CD4-positive, alpha-beta memory T cell (primary cell): ENCODE measurements around the gene ADCY1. TPM values are rescaled to one million over a fixed set of nuclear protein-coding genes. Genes with fewer than 3 reads are reported as not detected.

Experiments
- CTCF ChIA-PET: fragments of 350-600 bp; sonication (Branson Sonifier 250); formaldehyde crosslinking; loops from one replicate; lab custom pipeline; 2021; ENCODE audit warnings: inconsistent platforms; ENCODE audit not compliant: partially characterized antibody; lab: Charles Lee
- POLR2A ChIA-PET: fragments of 350-600 bp; sonication (Branson Sonifier 250); formaldehyde crosslinking; loops from one replicate; lab custom pipeline; 2021; ENCODE audit not compliant: partially characterized antibody; lab: Charles Lee
- DNase-seq, 5 donors: peaks; one replicate each; pipeline versions ENCODE4 v3.0.0 to v3.0.0-alpha.2; 2020 to 2022; ENCODE audit warnings: mixed read lengths in 1 of 5
- H3K27ac ChIP-seq: one replicate; pipeline ENCODE4 v1.7.0; 2013; ENCODE audit warnings: low read depth, low read length
- H3K27me3 ChIP-seq: 2 replicates; pipeline ENCODE4 v1.7.0; 2013; ENCODE audit warnings: mild to moderate bottlenecking, low read length, moderate library complexity; ENCODE audit not compliant: insufficient read depth
- H3K36me3 ChIP-seq: 2 replicates; pipeline ENCODE4 v1.7.0; 2013; ENCODE audit warnings: mild to moderate bottlenecking, low read length, moderate library complexity; ENCODE audit not compliant: insufficient read depth
- H3K4me1 ChIP-seq: 2 replicates; pipeline ENCODE4 v1.7.0; 2013; ENCODE audit warnings: mild to moderate bottlenecking, low read length, moderate library complexity; ENCODE audit not compliant: insufficient read depth
- H3K4me3 ChIP-seq, 2 donors: one replicate each; pipeline ENCODE4 v1.7.0; 2013; ENCODE audit warnings: low read length in 2 of 2, mild to moderate bottlenecking in 1 of 2
- H3K9me3 ChIP-seq, 2 donors: one replicate each; pipeline ENCODE4 v1.7.0; 2013; ENCODE audit warnings: low read length in 2 of 2, control low read depth in 1 of 2; ENCODE audit not compliant: control insufficient read depth in 1 of 2
- H3K27ac Mint-ChIP-seq, 7 donors: one replicate each; pipeline ENCODE4 v1.8.0; 2020 to 2021; ENCODE audit warnings: mixed read lengths in 7 of 7, mild to moderate bottlenecking in 6 of 7, inconsistent platforms in 3 of 7, moderate library complexity in 3 of 7
- H3K27me3 Mint-ChIP-seq, 2 donors: one replicate each; pipeline ENCODE4 v1.8.0; 2020 to 2021; ENCODE audit warnings: mixed read lengths in 2 of 2
- H3K36me3 Mint-ChIP-seq, 2 donors: one replicate each; pipeline ENCODE4 v1.8.0; 2020 to 2021; ENCODE audit warnings: mixed read lengths in 2 of 2, inconsistent platforms in 1 of 2, mild to moderate bottlenecking in 1 of 2
- H3K4me1 Mint-ChIP-seq, 4 donors: one replicate each; pipeline ENCODE4 v1.8.0; 2020 to 2021; ENCODE audit warnings: mixed read lengths in 4 of 4, mild to moderate bottlenecking in 1 of 4
- H3K4me3 Mint-ChIP-seq, 8 donors: one replicate each; pipeline ENCODE4 v1.8.0; 2020 to 2021; ENCODE audit warnings: mixed read lengths in 8 of 8, mild to moderate bottlenecking in 7 of 8, moderate library complexity in 6 of 8, inconsistent platforms in 3 of 8
- H3K9me3 Mint-ChIP-seq, 8 donors: one replicate each; pipeline ENCODE4 v1.8.0; 2020 to 2021; ENCODE audit warnings: mixed read lengths in 8 of 8, mild to moderate bottlenecking in 5 of 8, inconsistent platforms in 3 of 8, moderate library complexity in 1 of 8
- intact Hi-C: fragments of 100-400 bp; cut with micrococcal nuclease; formaldehyde crosslinking; loops from one replicate; pipeline ENCODE4 v1.15.1; 2023
- polyA plus RNA-seq, 2 donors: library from polyadenylated mRNA; unstranded; fragments of 300-500 nt; fragmentation: Illumina TruSeq; gene quantifications; one replicate each; pipeline ENCODE4 v1.2.3, GENCODE V29; 2021
- total RNA-seq, 2 experiments: library from RNA; stranded (reverse); gene quantifications; one replicate each; pipeline ENCODE4 v1.2.3, GENCODE V29; 2021

The ADCY1 gene
- total and polyA plus RNA-seq, 4 experiments from 2014 or later = 0.02 TPM; not detected in 3

DNA sequence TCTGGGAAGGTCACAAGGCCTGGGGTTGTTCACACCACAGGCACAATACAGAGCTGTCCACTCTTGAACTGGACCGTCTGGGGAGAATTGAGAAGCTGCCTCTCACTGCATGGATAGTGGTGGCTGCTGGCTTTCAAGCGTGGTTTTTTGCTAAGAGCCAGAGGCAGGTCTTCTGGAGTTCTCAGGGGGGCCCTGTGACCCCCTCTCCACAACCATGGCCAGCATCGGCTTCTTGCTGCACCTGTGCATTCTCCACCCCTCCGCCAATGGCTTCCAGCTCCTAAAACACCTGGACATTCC, 140.3 kb downstream of the ADCY1 start:
- intact Hi-C loops = no loop called here
- H3K4me3 ChIP-seq = no peak overlapping the region
- H3K4me3 Mint-ChIP-seq = no peak overlapping the region

GRCh38 chr7:45715471-45716352, 141.5 kb downstream of the ADCY1 start:
- Histone ChIP-seq H3K9me3 (no peaks in the 10 kb centered on the region), H3K27ac (no peak overlapping the region), H3K4me3 (no peak overlapping the region), H3K27me3 (no peaks in the 10 kb centered on the region), H3K36me3 (no peaks in the 10 kb centered on the region), H3K4me1 (no peaks in the 10 kb centered on the region)
- POLR2A ChIA-PET = no interaction called here
- Mint-ChIP-seq H3K36me3 (no peaks in the 10 kb centered on the region), H3K27ac (no peak overlapping the region), H3K4me3 (no peak overlapping the region), H3K4me1 (no peaks in the 10 kb centered on the region), H3K27me3 (peaks cover 0 to 3% of the 10 kb centered on the region in 2 donors), H3K9me3 (no peaks in the 10 kb centered on the region)
- no peak for DNase-seq
- CTCF ChIA-PET = no interaction called here
- intact Hi-C loops = no loop called here

More for the DNA sequence above, 140.3 kb downstream of the ADCY1 start:
- ChIA-PET CTCF (no interaction called here), POLR2A (no interaction called here)
- Histone ChIP-seq H3K36me3 (no peaks in the 10 kb centered on the region), H3K4me1 (no peaks in the 10 kb centered on the region), H3K27me3 (no peaks in the 10 kb centered on the region), H3K27ac (no peak overlapping the region), H3K9me3 (no peaks in the 10 kb centered on the region)
- peaks cover 0 to 3% of the 10 kb centered on the region in 2 donors for H3K27me3 Mint-ChIP-seq
- H3K4me1 Mint-ChIP-seq = no peaks in the 10 kb centered on the region
- DNase-seq = no peak
- no peaks in the 10 kb centered on the region for H3K36me3 Mint-ChIP-seq
- no peak overlapping the region for H3K27ac Mint-ChIP-seq
- no peaks in the 10 kb centered on the region for H3K9me3 Mint-ChIP-seq

DNA sequence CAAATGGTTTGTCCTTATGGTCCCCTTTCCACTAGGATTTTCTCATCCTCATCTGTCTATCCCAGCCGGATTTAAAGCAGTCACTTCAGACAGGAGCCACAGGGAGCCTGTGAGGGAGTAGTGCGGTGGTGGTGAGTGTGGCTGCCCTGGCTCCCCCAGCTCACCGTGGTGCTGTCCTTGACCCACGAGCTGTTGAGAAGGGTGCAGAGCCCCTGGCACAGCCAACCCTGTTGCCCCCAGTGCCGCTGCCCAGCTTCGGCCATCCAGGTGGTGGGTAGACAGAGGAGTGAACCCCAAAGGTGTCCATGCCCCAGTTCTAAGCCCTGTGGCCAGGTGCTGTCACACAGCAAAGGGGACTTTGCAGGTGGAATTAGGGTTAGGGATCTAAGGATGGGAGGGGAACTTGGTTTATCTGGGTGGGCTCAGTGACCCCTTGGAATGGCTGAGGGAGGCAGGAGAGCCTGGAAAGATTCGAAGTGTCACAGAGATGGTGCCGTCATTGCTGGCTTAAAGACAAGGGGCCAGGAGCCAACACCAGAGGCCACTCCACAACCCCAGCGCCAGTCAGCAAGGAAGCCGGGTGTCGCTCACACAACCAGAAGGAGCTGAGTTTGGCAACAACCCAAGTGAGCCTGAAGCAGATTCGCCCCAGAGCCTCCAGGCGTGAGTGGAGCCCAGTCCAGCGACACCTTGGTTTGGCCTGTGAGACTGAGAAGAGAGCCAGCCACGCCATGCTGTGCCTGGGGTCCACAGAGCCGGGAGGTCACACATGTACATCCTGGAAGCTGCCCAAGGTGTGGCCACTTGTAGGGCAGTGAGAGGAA, 142.4 kb downstream of the ADCY1 start:
- ChIA-PET CTCF (no interaction called here), POLR2A (no interaction called here)
- Mint-ChIP-seq H3K9me3 (no peaks in the 10 kb centered on the region), H3K27me3 (peaks cover 0 to 3% of the 10 kb centered on the region in 2 donors), H3K27ac (no peak overlapping the region), H3K36me3 (no peaks in the 10 kb centered on the region), H3K4me3 (no peak overlapping the region), H3K4me1 (no peaks in the 10 kb centered on the region)
- DNase-seq = no peak
- H3K4me3 ChIP-seq = no peak overlapping the region
- no peaks in the 10 kb centered on the region for H3K36me3 ChIP-seq
- intact Hi-C loops = no loop called here
- no peaks in the 10 kb centered on the region for H3K4me1 ChIP-seq
- no peaks in the 10 kb centered on the region for H3K9me3 ChIP-seq
- H3K27me3 ChIP-seq = no peaks in the 10 kb centered on the region
- H3K27ac ChIP-seq = no peak overlapping the region

GRCh38 chr7:45717537-45718235, 143.5 kb downstream of the ADCY1 start:
- intact Hi-C loops = no loop called here
- Histone ChIP-seq H3K36me3 (no peaks in the 10 kb centered on the region), H3K27ac (no peak overlapping the region), H3K4me3 (no peak overlapping the region), H3K27me3 (no peaks in the 10 kb centered on the region), H3K9me3 (no peaks in the 10 kb centered on the region), H3K4me1 (no peaks in the 10 kb centered on the region)
- H3K36me3 Mint-ChIP-seq = peaks cover 0 to 3% of the 10 kb centered on the region in 2 donors
- ChIA-PET POLR2A (no interaction called here), CTCF (no interaction called here)
- H3K27me3 Mint-ChIP-seq = no peaks in the 10 kb centered on the region
- peaks cover 0 to 1% (median 0%) of the 10 kb centered on the region in 4 donors for H3K4me1 Mint-ChIP-seq
- no peak overlapping the region for H3K4me3 Mint-ChIP-seq
- no peaks in the 10 kb centered on the region for H3K9me3 Mint-ChIP-seq
- DNase-seq = no peak
- no peak overlapping the region for H3K27ac Mint-ChIP-seq

DNA sequence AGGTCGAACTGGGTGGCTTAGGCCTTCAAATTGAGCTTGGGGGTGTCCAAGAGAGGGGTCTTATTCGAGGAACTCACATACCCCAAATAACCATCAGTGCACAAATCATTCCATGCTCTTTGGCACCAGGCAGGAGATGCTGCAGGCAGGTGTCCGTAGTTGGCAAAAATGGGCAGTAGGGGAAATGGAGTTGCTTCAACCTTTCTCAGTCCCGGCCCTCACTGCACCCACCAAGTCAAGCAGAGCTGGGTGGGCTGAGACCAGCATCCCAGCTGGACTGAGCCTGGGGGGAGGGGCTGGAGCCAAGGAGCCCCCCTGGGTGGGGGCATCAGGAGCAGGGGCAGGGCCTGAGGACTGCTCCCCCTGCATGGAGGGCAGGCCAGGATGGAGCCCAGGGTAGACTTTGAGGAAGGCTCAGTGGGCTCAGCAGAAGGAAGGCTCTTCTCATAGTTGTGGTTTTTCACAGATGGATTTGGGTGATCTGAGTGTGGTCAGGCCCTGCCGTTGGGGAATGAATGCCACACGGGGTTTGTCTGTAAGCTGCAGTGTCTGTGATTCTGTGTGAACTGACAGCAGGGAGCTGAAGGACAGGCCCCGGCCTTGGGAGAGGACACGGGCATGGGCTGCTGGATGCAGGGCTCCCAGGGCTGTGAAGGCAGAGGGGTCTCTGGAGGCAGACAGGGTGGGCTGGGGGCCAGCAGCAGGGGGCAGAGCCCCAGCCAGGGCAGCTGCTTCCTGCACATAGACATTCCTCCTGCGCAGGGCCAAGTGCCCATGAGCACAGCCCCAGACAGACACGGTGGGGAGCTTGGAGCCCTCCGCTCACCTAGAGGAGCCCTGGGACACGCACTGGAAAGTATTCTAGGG, 144.5 kb downstream of the ADCY1 start:
- H3K27ac ChIP-seq = no peak overlapping the region
- no peak for DNase-seq
- intact Hi-C loops = no loop called here
- no peak overlapping the region for H3K4me3 ChIP-seq
- H3K27me3 ChIP-seq = no peaks in the 10 kb centered on the region
- no peak overlapping the region for H3K27ac Mint-ChIP-seq
- H3K9me3 Mint-ChIP-seq = no peaks in the 10 kb centered on the region
- H3K27me3 Mint-ChIP-seq = no peaks in the 10 kb centered on the region
- ChIA-PET CTCF (no interaction called here), POLR2A (no interaction called here)
- no peaks in the 10 kb centered on the region for H3K4me1 ChIP-seq
- H3K36me3 ChIP-seq = no peaks in the 10 kb centered on the region
- H3K4me3 Mint-ChIP-seq = no peak overlapping the region
- H3K36me3 Mint-ChIP-seq = peaks cover 4 to 8% of the 10 kb centered on the region in 2 donors
- peaks cover 0 to 1% (median 0%) of the 10 kb centered on the region in 4 donors for H3K4me1 Mint-ChIP-seq
- no peaks in the 10 kb centered on the region for H3K9me3 ChIP-seq

GRCh38 chr7:45720989-45721388, 146.8 kb downstream of the ADCY1 start:
- H3K9me3 Mint-ChIP-seq = peaks cover 0 to 1% (median 0%) of the 10 kb centered on the region in 8 donors
- H3K27ac ChIP-seq = no peak overlapping the region
- intact Hi-C loops = no loop called here
- POLR2A ChIA-PET = no interaction called here
- H3K4me1 ChIP-seq = no peaks in the 10 kb centered on the region
- DNase-seq = no peak
- no peak overlapping the region for H3K4me3 Mint-ChIP-seq
- no peaks in the 10 kb centered on the region for H3K27me3 ChIP-seq
- peaks cover 23 to 29% of the 10 kb centered on the region in 2 donors for H3K36me3 Mint-ChIP-seq
- H3K9me3 ChIP-seq = no peaks in the 10 kb centered on the region
- H3K4me1 Mint-ChIP-seq = peaks cover 0 to 1% (median 0%) of the 10 kb centered on the region in 4 donors
- H3K4me3 ChIP-seq = no peak overlapping the region
- no peaks in the 10 kb centered on the region for H3K27me3 Mint-ChIP-seq
- CTCF ChIA-PET = no interaction called here
- peaks cover 5% of the 10 kb centered on the region for H3K36me3 ChIP-seq
- no peak overlapping the region for H3K27ac Mint-ChIP-seq
